ENCODE data around the gene LRRC43. TPM values are rescaled to one million over a fixed set of nuclear protein-coding genes. Genes with fewer than 3 reads are reported as not detected.
A peak's percentile ranks its signal among the peaks of the same experiment; 100 is the strongest.

Gene LRRC43
- total RNA-seq, 4 donors from 2014 or later, result not detected

GRCh38 chr12:122189626-122190475, 6.9 kb downstream of the LRRC43 start:
- DNase-seq, result no peak
- Histone ChIP-seq H3K27ac (no peak overlapping the region), H3K4me3 (no peak overlapping the region), H3K27me3 (no peaks in the 10 kb centered on the region), H3K9me3 (no peaks in the 10 kb centered on the region), H3K36me3 (no peaks in the 10 kb centered on the region), H3K4me1 (no peaks in the 10 kb centered on the region)
- TF ChIP-seq POLR2A (IDR thresholded peaks at IDR 0.05), result no peak
- TF ChIP-seq CTCF (IDR thresholded peaks at IDR 0.05), result no peak

GRCh38 chr12:122190842-122191668, 8.1 kb downstream of the LRRC43 start:
- no peaks in the 10 kb centered on the region for H3K36me3 ChIP-seq
- no peak overlapping the region for H3K4me3 ChIP-seq
- no peaks in the 10 kb centered on the region for H3K27me3 ChIP-seq
- H3K4me1 ChIP-seq, result no peaks in the 10 kb centered on the region
- no peak for TF ChIP-seq POLR2A (IDR thresholded peaks at IDR 0.05)
- peak; percentile 32 to 89 (median 82) for TF ChIP-seq CTCF (IDR thresholded peaks at IDR 0.05)
- H3K27ac ChIP-seq, result no peak overlapping the region
- peak; percentile 52 to 89 (median 83) for DNase-seq
- no peaks in the 10 kb centered on the region for H3K9me3 ChIP-seq

GRCh38 chr12:122192441-122192840, 9.5 kb downstream of the LRRC43 start:
- Histone ChIP-seq H3K36me3 (no peaks in the 10 kb centered on the region), H3K4me1 (no peaks in the 10 kb centered on the region), H3K27me3 (no peaks in the 10 kb centered on the region), H3K27ac (no peak overlapping the region), H3K9me3 (no peaks in the 10 kb centered on the region), H3K4me3 (no peak overlapping the region)
- no peak for DNase-seq
- no peak for TF ChIP-seq POLR2A (IDR thresholded peaks at IDR 0.05)
- no peak for TF ChIP-seq CTCF (IDR thresholded peaks at IDR 0.05)

GRCh38 chr12:122194804-122195203, 11.9 kb downstream of the LRRC43 start:
- no peaks in the 10 kb centered on the region for H3K4me1 ChIP-seq
- no peaks in the 10 kb centered on the region for H3K9me3 ChIP-seq
- H3K4me3 ChIP-seq, result no peak overlapping the region
- no peak overlapping the region for H3K27ac ChIP-seq
- no peak for DNase-seq
- H3K27me3 ChIP-seq, result no peaks in the 10 kb centered on the region
- no peaks in the 10 kb centered on the region for H3K36me3 ChIP-seq
- no peak for TF ChIP-seq POLR2A (IDR thresholded peaks at IDR 0.05)
- no peak for TF ChIP-seq CTCF (IDR thresholded peaks at IDR 0.05)

GRCh38 chr12:122195405-122195804, 12.5 kb downstream of the LRRC43 start:
- no peak for DNase-seq
- no peaks in the 10 kb centered on the region for H3K4me1 ChIP-seq
- no peak overlapping the region for H3K4me3 ChIP-seq
- no peak for TF ChIP-seq CTCF (IDR thresholded peaks at IDR 0.05)
- TF ChIP-seq POLR2A (IDR thresholded peaks at IDR 0.05), result no peak
- H3K27ac ChIP-seq, result no peak overlapping the region
- H3K36me3 ChIP-seq, result no peaks in the 10 kb centered on the region
- H3K27me3 ChIP-seq, result no peaks in the 10 kb centered on the region
- H3K9me3 ChIP-seq, result no peaks in the 10 kb centered on the region
